UCSD-AML1 (cell line): Measurements from ENCODE around the gene RBX1.
"Not testable (repeated sequence)": the region's sequence is repeated elsewhere in the genome, so short reads cannot be mapped to it uniquely, and the experiment has no call there.

ENCODE experiments used
- DNase-seq: peaks from one replicate; lab custom pipeline; 2025; ENCODE audit not compliant: unreplicated experiment; lab: John Stamatoyannopoulos, UW

Gene RBX1

DNA sequence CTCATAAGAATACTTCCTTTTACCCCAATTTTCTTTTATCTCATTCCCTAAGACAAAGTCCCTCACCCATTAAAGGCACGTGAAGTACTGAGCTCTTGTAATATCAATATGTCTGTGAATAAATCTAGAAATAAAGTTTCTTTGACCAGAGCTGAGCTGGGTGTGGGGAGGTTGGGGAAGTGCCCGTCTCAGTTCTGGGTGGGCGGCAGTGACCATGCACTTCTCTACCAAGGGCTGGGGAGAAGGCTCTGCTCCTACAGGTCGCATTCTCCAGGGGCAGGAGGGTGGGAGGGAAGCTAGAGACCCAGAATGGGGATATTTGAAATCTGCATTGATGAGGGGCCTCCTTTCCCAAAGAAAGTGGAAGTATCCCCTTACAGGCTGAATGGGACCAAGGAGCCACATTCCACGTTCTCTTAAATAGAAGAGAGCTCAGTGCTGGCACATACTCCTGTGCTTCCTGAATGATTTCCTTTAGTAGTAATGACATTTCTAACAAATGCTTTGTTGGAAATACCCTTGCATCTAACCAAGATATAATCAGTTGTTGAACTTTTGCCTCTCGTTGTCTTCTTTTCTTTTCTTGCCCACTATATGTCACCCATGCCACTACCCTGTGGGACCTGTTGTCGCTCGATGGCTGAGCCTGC is 16.1 kb downstream of the RBX1 start:
- no peak for DNase-seq

DNA sequence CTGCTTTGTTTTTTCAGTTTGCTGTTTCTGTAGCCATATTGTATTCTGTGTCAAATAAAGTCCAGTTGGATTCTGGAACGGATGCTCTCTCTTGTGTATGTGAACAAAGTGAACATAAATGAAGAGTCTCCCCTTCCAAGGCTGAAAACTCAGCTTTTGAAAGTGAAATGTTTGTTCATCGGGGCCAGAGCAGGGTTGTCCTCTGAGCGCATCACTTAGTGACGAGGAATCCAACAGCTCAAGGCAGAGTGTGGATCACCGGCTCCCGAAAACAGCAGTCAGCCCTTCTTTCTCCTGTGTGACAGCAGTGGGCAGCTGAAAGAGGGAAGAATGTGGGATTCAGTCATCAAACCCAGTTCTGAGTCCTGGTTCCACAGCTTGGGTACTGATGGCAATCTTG is 21.4 kb downstream of the RBX1 start:
- DNase-seq = no peak

DNA sequence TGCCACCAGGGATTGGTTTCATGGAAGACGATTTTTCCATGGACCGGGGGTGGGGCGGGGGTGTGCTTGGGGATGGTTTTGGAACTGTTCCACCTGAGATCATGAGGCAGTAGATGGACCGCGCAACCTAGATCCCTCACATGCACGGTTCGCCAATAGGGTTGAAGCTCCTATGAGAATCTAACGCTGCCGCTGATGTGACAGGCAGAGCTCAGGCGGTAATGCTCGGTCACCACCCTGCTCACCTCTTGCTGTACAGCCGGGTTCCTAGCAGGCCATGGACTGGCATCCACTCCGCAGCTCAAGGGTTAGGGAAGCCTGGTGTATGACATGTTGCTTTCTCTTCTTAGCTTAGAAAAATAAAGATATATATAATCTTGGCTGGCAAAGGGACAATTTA is 22.0 kb downstream of the RBX1 start:
- DNase-seq = no peak

DNA sequence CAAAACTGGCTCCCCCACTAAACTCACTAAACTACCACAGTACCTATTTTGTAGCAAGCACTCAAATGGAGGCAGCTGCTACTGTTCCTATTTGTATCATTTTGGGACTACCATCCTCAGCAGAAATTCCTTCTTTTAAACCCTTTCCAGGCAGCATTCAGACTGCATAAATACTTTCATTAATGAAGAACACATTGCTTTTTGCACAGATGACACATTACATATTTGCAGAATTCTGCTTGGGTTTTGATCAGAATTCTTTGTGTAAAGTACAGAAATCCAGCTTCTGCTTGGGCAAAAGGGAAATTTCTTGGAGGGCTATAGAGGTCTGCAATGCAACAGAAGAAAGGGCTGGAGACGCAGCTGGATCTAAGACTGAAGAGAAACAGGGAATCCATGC is 24.2 kb downstream of the RBX1 start:
- DNase-seq = no peak

DNA sequence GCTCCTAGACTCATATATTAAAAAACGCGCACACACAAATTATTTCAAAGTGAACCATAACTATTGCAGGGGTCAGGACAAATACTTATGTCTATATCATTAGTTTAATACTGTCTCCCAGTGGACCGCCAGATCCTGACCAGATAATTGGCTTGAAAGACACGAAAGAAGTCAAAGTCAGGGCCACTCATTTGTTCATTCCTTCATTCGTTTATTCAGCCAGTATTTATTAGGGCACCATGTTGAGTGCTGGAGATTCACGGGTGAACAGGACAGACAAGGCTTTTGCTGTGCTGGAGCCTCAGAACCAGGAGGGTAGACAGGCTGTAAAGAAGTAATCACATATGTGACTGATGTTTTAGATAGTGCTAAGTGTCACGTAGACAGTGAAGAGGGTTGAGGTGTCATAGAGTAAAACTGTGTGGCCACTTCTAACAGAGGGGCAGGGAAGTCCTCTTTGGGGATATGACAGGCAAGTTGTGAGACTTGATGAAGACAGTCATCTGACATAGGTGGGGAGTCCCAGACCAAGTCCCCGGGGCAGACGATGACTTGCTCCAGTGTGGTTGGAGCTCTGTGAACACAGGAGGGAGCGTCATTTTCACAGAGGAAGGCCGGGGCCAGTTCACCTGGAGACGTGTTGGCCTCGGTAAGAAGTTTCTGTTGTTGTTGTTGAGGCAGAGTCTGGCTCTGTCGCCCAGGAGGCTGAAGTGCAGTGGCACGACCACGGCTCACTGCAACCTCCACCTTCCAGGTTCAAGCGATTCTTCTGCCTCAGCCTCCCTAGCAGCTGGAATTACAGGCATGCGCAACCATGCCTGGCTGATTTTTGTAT is 25.9 kb downstream of the RBX1 start:
- no peak for DNase-seq

DNA sequence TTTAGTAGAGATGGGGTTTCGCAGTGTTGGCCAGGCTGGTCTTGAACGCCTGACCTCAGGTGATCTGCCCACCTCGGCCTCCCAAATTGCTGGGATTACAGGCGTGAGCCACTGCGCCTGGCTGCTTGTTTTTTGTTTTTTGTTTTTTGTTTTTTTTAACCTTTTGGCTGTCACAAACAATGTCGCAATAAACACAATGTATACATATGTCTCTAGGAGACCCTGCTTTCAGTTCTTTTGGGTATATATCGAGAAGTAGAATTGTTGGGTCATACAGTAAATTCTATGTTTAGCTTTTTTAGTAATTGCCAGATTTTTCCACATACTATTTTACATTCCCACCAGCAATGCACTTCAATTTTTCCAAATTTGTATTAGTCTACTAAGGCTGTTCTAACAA is 28.0 kb downstream of the RBX1 start:
- DNase-seq = no peak

DNA sequence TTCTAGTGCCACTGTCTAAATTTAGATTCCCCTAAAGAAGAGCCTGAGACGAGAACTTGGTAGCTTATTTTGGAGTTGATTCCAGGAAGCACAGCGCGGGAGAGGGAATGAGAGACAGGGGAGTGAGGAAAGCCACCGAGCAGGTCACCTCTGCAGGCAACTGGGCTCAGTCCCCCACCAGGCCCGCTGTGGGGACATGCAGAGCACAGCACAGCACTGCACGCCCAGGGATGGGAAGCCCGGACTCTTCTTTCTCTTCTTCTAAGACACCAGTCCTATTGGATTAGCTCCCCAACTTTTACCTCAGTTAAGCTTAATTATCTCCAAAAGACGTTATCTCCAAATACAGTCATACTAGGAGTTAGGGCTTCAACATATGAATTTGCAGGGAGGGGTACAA is 28.7 kb downstream of the RBX1 start:
- no peak for DNase-seq

DNA sequence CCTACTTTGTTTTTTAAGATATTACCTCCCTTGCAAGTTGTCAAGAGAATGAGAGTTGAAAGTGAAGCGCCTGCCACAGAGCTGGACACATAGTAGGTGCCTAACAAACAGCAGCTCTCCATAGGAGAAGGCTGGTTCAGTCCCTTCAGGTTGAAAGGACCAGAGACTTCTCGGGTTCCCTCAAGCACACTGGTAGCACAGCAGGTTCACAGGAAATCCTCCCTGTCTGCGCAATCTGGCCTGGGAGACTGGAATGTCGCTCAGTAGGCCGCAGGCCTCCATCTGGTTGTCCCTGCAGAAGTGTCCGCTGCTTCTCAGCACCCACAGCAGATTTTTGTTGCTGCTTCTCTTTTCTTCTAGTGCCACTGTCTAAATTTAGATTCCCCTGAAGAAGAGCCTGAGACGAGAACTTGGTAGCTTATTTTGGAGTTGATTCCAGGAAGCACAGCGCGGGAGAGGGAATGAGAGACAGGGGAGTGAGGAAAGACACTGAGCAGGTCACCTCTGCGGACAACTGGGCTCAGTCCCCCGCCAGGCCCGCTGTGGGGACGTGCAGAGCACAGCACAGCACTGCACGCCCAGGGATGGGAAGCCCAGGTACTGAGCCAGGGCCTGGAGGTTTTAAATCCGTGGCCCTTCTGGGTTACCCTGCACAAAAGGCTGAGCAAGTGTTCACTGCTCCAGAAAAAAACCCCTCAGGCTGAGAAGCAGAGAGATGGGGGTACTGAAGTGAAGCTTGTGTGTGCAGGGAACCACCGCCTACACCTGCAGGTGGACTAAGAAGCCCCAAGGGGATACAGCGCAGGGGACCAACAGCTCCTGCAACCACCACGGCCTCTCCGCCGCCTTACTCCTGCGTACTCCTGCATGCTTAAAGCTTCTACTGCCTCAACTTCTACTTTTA is 31.6 kb downstream of the RBX1 start:
- no peak for DNase-seq

DNA sequence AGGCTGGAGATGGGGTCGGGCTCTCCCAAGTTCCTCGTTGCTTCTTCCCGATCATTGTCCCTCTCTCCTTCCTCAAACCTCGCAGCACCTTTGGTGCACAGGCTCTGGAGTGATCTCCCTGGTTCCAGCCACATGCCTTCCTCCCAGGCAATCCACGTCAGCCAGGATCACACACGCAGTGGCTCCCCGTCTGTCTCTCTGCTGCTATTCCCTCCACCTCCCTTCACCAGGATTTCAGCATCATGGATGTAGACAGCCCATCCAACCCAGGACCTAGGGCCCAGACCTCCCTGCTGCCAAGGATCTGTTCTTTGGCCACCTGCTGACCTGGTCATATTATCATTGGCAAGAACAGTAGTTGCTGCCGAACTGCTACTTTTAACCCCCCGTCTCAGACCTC is 40.1 kb downstream of the RBX1 start:
- no peak for DNase-seq

DNA sequence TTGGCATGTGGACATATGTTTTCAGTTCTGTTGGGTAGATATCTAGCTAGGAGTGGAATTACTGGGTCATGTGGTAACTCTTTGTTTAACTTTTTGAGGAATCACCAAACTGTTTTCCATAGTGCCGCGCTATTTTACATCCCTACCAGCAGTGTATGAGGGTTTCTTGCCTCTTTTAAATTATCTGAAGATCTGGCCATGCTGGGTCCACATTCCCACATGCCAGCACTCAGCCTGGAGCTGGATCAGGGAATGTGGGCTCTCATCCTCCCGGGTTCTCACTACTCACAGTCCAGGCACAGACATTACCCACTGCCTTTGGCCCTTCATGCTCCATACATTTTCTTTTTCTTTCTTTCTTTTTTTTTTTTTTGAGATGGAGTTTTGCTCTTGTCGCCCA is 44.6 kb downstream of the RBX1 start:
- no peak for DNase-seq

DNA sequence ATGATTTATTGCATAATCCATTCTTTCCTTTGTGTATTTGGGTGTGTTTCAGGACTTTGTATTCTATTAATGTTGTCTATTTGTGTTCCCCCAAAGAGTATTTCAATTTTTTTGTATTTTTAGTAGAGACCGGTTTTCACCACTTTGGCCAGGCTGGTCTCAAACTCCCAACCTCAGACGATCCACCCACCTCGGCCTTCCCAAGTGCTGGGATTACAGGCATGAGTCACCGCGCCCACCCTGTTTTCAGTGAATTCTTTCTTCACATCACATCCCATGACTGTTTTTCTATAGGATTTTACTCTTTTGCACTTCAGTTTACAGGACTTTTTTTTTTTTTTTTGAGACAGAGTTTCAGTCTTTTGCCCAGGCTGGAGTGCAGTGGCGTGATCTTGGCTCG is 46.3 kb downstream of the RBX1 start:
- no peak for DNase-seq

DNA sequence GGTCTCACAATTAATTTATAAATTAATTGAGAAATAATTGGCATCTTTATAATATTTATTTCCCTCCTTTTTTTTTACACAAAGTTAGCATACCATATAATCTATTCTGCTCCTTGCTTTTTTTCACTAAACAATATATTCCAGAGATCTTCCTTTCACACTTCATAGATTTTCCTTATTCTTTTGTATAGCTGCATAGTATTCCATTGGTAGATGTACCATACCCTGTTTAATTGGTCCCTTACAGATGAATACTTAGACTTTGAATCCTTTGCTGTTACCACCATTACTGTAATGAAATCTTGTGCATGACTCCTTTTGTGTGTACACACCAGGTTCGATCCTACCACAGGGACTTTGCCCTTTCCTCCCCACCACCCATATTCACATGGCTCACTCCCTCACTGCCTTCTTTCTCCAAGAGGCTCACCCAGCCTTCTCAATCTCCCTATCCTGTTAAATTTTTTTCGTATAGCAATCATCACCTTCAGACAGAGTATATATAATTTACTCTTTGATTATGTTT is 48.9 kb downstream of the RBX1 start:
- no peak for DNase-seq

DNA sequence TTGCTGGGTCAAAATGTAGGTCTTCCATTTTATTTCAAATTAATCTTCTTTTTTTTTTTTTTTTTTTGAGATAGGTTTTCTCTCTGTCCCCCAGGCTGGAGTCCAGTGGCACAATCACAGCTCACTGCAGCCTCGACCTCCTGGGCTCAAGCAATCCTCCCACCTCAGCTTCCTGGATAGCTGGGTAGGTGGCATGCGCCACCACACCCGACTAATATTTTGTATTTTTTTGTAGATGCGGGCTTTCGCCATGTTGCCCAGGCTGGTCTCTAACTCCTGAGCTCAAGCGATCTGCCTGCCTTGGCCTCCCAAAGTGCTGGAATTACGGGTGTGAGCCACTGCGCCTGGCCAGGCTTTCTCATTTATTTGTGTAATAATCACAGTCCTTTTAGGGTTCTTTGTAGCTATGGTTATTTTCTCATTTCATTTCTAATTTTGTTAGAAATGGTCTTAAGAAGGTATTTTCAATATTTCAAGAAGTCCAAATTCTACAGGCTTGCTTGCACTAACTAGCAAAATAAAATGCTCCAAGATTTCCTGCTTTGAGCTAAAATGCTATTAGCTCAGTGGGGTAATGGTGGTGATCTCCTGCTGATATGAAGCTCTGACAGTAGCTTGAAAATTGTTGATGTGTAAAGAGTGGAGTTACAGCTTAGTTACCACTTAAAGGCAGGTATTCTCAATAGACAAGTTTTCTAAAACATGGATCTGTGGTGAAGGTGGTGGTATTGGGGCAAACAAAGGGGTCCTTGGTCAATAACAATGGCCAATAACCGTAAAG is 50.0 kb downstream of the RBX1 start:
- DNase-seq = no peak

DNA sequence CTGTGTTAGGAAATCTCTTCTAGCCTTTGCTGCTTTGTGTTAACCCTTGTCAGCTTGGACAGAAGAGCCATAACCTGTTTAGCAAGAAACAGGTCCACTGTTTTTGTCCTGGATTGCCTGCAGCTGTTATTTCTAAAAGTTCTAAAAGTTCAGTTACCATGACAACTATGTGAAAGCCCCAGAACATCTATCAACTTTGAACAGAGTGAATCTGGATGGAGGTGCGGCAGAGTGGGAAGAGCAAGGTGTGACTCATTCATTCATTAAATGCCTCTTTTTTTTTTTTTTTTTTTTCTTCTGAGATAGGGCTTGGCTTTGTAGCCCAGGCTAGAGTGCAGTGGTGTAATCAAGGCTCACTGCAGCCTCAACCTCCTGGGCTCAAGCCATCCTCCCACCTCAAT is 50.5 kb downstream of the RBX1 start:
- DNase-seq = no peak

DNA sequence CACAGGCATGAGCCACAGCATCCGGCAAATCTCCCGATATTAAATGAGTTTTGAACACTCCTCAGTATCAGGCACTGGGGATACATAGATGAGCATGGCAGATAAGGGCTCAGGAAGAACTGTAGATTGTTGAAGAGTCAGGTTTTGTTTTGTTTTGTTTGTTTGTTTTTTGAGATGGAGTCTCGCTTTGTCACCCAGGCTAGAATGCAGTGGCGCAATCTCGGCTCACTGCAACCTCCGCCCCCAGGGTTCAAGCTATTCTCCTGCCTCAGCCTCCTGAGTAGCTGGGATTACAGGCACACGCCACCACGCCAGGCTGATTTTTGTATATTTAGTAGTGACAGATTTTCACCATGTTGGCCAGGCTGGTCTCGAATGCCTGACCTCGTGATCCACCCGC is 51.2 kb downstream of the RBX1 start:
- not testable (repeated sequence) for DNase-seq

DNA sequence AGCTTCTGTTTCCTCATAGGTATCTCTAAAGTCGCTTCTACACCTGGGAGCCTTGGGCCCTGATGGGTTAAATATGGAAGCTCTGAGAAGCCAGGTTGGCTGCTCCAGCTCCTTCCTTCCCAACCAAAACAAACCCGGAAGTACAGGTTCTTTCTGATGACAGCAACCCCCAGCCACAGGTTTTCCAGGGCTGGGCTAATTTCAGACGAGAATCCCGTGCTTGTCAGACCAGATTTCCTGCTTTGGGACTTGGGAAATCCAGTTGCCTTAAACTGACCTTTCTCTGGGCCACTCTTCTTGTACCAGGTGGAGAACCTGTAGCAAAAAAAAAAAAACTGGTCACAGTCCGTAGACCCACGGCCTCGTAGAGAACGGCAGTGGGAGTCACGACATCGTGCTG is 51.9 kb downstream of the RBX1 start:
- DNase-seq = no peak

DNA sequence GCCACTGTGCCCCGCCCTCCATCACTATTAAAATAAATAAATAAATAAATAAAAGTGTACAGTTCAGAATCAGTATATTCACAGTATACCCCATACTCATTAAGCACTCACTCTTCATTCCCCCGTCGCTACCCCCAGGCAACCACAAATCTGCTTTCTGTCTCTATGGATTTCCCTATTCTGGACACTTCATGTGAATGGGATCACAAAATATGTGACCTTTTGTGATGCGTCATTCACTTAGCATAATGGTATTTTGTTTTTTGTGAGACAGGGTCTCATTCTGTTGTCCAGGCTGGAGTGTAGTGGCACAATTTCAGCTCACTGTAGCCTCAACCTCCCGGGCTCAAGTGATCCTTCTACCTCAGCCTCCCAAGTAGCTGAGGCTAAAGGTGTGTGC is 52.8 kb downstream of the RBX1 start:
- DNase-seq = no peak

DNA sequence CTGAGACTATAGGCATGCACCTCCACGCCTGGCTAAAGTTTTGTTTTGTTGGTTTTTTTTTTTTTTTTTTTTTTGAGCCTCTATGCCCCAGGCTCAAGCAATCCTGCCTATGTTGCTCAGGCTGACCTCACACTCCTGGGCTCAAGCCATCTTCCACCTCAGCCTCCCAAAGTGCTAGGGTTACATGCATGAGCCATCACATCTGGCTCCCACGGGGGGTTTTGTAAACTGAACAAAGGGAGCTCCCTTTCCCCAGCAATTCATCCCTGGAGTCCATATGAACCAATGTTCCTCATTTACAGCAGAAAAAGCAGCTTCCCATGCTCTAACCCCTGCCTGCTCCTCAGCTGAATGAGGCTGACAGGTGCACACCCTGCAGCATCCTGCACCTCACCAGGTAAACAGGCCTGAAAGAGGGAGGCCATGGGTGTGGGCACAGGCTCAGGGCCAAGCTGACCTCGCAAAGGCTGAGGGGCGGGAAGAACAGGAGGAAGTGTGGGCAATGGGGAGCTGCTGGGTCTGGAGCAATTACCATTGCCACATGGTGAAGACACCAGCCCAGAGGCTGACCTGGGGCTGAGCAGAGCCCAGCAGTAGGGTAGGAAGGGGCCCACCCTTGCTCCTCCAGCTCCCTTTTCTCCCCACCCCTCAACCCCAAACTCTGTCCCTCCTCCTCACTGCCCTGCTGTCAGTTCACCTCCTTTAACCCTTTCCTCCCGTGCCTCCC is 58.2 kb downstream of the RBX1 start:
- DNase-seq = no peak

DNA sequence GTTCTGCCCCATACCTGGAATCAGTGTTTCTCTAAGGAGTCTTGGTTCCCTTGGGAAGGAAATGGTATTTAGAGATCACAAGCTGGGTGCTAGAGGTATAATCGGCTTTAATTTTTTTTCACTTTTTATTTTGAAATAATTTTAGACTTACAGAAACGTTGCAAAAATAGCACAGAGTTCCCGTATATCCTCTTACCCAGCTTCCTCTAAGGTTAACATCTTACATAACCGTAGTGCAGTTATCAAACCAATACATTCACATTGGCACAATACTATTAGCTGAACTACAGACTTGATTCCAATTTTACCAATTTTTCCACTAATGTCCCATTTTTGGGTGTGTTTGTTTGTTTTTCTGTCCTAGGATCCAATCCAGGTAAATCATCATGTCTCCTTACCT is 63.8 kb downstream of the RBX1 start:
- no peak for DNase-seq

DNA sequence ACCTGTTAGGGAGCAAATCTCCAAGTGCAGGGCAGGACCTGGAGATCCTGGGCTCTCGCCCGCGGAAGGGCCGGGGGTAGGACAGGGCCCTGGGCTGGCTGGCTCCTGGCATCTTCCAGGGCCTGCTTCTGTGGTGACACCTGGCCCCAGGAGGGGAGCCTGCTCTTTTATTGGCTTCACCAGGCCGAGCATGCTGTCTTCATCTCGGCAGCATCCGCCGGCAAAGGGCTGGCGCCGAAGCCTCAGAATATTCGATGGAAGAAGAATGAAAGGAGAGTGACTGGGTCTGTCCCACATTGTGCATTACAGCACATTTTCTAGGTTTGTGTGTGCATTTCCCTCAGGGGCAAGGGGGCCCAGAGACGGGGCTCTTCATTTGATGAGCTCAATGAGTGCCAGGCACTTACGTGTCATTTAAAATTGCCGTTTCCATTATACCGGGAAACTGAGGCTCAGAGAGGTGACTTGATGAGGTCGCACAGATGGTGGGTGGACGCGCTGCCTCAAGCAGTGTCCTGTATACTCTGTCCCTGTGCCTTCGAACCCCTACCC is 70.0 kb downstream of the RBX1 start:
- no peak for DNase-seq
